Psoas muscle (tissue), 8 donors: Measurements from ENCODE around the gene HP1BP3. TPM values are rescaled to one million over a fixed set of nuclear protein-coding genes. Genes with fewer than 3 reads are reported as not detected.

Experiments used
- ATAC-seq, 4 donors: fragments of 200-7000 bp; cut with Tn5 transposase; one replicate each; pipeline ENCODE4 v1.9.1; 2020; ENCODE audit warnings: moderate library complexity in 3 of 4, mild to moderate bottlenecking in 2 of 4
- DNase-seq, 2 donors: peaks; one replicate each; pipeline ENCODE4 v3.0.0-alpha.2; 2020
- H3K27ac ChIP-seq: fragments of 200-600 bp; one replicate; pipeline ENCODE4 v1.8.0; 2022
- H3K27me3 ChIP-seq, 3 donors: fragments of 200-600 bp in 1 of 3; one replicate each; pipeline versions ENCODE4 v1.6.1 to v1.8.0; 2013 to 2022; ENCODE audit warnings: low read length in 2 of 3, mild to moderate bottlenecking in 2 of 3, moderate library complexity in 1 of 3; ENCODE audit not compliant: insufficient read depth in 3 of 3
- H3K36me3 ChIP-seq, 2 donors: fragments of 200-600 bp in 1 of 2; one replicate each; pipeline versions ENCODE4 v1.6.1 to v1.8.0; 2013 to 2022; ENCODE audit warnings: low read depth in 1 of 2, mild to moderate bottlenecking in 1 of 2, moderate library complexity in 1 of 2; ENCODE audit not compliant: insufficient read depth in 1 of 2
- H3K4me1 ChIP-seq: fragments of 200-600 bp; one replicate; pipeline ENCODE4 v1.8.0; 2022
- H3K4me3 ChIP-seq: fragments of 200-600 bp; one replicate; pipeline ENCODE4 v1.8.0; 2022; ENCODE audit warnings: mild to moderate bottlenecking
- H3K9me3 ChIP-seq: fragments of 200-600 bp; one replicate; pipeline ENCODE4 v1.8.0; 2022
- WGBS, 3 donors: extraction: QIAGEN DNeasy Blood & Tissue Kit; methylation state at CpG; one replicate each; pipeline versions ENCODE4 v1.1.6 to v1.1.7; 2013; 5-methylcytosine and 5-hydroxymethylcytosine counted together
- intact Hi-C, 2 donors: fragments of 100-400 bp; cut with DNase I; formaldehyde crosslinking; loops; one replicate each; pipeline versions ENCODE4 v1.11.0 to v1.14.2; 2022
- polyA plus RNA-seq, 3 donors: library from polyadenylated mRNA; stranded (reverse); fragments of 200-250 nt; gene quantifications; one replicate each; pipeline ENCODE4 v1.2.3, GENCODE V29; 2013
- total RNA-seq, 4 donors: library from RNA; stranded (reverse); fragmentation: NEBNext Ultra II Directional in 2 of 4; extraction: Animal tissue kit (Norgen Biotek cat#: 25700) in 2 of 4; gene quantifications; one replicate each; pipeline versions ENCODE4 v1.2.1 to v1.2.4, GENCODE V29; 2021 to 2023
- TF ChIP-seq, protein P1 (sequence below): fragments of 200-600 bp; IDR thresholded peaks from one replicate; pipeline ENCODE4 v1.8.0; 2022; ENCODE audit warnings: antibody characterized with exemption
- donor health status: healthy with polysubstance abuse.
- donor health status: DM: no; HTN: no; CAD: no; lungs with moderate emphysema.
- donor health status: Bipolar disorder and iron deficiency.
- donor health status: healthy.
- donor health status: DM: yes; HTN: yes; CAD: no.
- donor health status: DM: no; HTN: no; CAD: no.
- donor health status: DM: no; HTN: no; CAD: no.
- donor health status: DM: yes; HTN: yes; CAD: no.

Gene HP1BP3
- total and polyA plus RNA-seq, 7 donors, result 52.6 to 134 (median 115) TPM

DNA sequence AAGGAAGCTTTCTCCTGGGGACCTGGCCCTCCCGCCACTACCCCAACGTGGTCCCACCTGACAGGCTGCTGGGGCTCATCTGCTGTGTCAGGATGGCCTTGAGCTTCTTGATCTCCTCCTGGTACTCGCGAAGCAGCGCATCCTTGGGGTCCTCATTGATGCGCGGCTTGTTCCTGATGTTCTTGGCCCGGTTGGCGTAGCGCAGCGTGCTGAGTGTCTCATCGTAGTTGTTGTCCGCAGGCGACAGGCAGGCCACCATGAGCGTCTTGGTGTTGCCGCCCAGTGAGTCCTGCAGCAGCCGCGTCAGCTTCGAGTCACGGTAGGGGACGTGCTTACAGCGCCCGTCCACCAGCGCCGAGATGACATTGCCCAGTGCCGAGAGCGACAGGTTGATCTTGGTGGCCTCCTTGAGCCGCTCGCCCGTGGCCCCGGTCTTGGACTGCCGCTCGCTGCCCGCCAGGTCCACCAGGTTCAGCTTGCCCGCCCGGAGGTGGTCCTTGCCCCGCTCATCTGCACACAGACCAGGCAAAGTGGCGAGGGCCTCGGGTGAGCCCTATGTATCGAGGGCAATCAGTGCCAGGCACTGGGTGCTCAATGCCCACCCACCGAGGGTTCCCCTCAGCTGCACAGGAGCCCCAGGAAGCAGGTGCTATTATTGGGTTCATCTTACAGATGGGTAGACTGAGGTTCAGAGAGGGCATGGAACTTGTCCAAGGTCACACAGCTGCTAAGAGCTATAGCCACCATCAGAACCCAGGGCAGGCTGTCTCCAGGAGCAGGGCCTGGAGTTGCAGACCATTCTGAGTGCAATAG lies 82.5 kb downstream of the HP1BP3 start:
- no peak overlapping the region for H3K4me3 ChIP-seq
- H3K4me1 ChIP-seq, result peaks cover 6% of the 10 kb centered on the region
- 95 to 97% (median 96%) methylated on average over 41 of the region's 41 CpGs for WGBS, 3 donors
- H3K36me3 ChIP-seq, result no peaks in the 10 kb centered on the region
- no peak overlapping the region for H3K27ac ChIP-seq
- H3K9me3 ChIP-seq, result no peaks in the 10 kb centered on the region
- DNase-seq (no peak), ATAC-seq (no peak)
- H3K27me3 ChIP-seq, result no peaks in the 10 kb centered on the region
- intact Hi-C loops, result no loop called here
- TF ChIP-seq, protein P1, sequence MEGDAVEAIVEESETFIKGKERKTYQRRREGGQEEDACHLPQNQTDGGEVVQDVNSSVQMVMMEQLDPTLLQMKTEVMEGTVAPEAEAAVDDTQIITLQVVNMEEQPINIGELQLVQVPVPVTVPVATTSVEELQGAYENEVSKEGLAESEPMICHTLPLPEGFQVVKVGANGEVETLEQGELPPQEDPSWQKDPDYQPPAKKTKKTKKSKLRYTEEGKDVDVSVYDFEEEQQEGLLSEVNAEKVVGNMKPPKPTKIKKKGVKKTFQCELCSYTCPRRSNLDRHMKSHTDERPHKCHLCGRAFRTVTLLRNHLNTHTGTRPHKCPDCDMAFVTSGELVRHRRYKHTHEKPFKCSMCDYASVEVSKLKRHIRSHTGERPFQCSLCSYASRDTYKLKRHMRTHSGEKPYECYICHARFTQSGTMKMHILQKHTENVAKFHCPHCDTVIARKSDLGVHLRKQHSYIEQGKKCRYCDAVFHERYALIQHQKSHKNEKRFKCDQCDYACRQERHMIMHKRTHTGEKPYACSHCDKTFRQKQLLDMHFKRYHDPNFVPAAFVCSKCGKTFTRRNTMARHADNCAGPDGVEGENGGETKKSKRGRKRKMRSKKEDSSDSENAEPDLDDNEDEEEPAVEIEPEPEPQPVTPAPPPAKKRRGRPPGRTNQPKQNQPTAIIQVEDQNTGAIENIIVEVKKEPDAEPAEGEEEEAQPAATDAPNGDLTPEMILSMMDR, result no peak

DNA sequence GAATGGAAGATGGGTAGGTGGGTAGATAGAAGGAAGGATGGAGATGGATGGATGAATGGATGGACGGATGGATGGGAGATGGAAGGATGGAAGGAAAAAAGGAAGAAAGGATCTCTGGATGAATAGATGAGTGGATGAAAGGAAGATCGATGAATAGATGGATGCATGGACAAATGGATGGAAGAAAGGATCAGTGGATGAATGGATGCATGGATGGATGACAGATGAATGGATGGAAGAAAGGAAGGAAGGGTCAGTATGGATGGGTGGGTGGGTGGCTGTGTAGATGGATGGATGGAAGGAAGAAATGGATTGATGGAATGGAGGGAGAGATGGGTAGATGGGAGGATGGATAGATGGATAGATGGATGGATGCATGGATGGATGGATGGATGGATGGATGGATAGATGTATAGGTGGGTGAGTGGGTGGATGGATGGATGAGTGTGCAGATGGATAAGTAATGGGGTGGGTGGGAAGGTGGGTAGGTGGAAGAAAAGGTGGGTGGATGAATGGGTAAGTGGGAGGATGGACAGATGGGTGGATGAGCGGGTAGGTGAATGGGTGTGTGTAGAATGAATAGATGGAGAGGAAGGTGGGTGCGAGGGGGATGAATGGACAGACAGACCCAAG lies 83.9 kb downstream of the HP1BP3 start:
- ATAC-seq, result no peak

DNA sequence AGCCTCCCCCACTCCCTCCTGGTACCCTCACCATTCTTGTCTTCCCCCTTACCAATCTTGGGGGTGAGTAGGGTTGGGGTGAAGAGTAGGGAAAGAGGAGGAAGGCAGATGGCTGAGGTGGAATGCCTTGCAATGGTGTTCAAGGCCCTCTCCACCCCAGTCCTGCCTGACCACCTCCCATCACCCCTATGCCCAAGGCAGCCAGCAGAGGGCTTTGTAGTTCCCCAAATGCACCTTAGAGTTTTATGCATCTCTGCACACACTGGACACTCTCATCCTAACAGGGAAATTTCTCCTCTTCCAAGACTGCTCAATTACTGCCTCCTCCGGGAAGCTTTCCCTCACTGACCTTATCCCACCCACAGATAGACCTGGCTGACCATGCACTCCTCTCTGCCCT lies 84.7 kb downstream of the HP1BP3 start:
- intact Hi-C loops, result no loop called here
- Histone ChIP-seq H3K4me1 (peaks cover 10% of the 10 kb centered on the region), H3K27me3 (no peaks in the 10 kb centered on the region), H3K36me3 (no peaks in the 10 kb centered on the region), H3K4me3 (no peak overlapping the region), H3K27ac (no peak overlapping the region), H3K9me3 (no peaks in the 10 kb centered on the region)
- DNase-seq (no peak), ATAC-seq (no peak)
- 87 to 100% (median 93%) methylated on average over 1 of the region's 1 CpG for WGBS, 3 donors
- TF ChIP-seq, protein P1, result no peak

More for the DNA sequence above, 83.9 kb downstream of the HP1BP3 start:
- 87 to 96% (median 95%) methylated on average over 4 of the region's 4 CpGs for WGBS, 3 donors
- Histone ChIP-seq H3K27me3 (no peaks in the 10 kb centered on the region), H3K36me3 (no peaks in the 10 kb centered on the region), H3K27ac (no peak overlapping the region), H3K9me3 (no peaks in the 10 kb centered on the region), H3K4me1 (peaks cover 10% of the 10 kb centered on the region), H3K4me3 (no peak overlapping the region)
- TF ChIP-seq, protein P1, result no peak
- no peak for DNase-seq
- intact Hi-C loops, result no loop called here

DNA sequence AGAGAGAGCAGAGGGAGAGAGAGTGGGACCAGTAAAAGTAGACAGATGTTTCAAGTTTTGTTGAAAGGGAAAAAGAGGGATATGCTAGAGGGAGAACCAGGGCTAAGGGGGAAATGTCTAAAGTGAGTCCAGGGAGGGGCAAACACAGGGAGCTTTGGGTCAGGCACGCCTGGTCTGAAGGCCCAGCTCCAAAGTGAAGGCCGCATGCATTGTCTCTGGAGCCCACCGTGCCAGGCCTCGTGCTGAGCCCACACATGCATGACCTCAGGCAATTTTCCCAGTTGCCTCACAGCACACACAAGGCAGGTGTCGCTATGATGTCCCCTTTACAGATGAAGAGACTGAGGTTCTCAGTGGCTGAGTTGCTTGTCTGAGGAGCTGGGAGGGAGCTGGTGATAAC lies 85.3 kb downstream of the HP1BP3 start:
- Histone ChIP-seq H3K36me3 (no peaks in the 10 kb centered on the region), H3K27me3 (no peaks in the 10 kb centered on the region), H3K9me3 (no peaks in the 10 kb centered on the region), H3K4me3 (no peak overlapping the region), H3K27ac (no peak overlapping the region), H3K4me1 (peaks cover 10% of the 10 kb centered on the region)
- TF ChIP-seq, protein P1, result no peak
- intact Hi-C loops, result no loop called here
- ATAC-seq, result no peak
- 89 to 98% (median 94%) methylated on average over 5 of the region's 5 CpGs for WGBS, 3 donors
- DNase-seq, result no peak
